Activated CD8-positive, alpha-beta T cell treated with anti-CD3 and anti-CD28 coated beads, Interleukin-2, amount 10 ng/mL, durations not matched to agents 7 days and 5 days (primary cell): ENCODE results near the gene HSPB7. TPM values are rescaled to one million over a fixed set of nuclear protein-coding genes. Genes with fewer than 3 reads are reported as not detected.

Source experiments
- ATAC-seq: fragments of 150-1000 bp; cut with Tn5 transposase; one replicate; pipeline ENCODE4 v1.10.0; 2021; ENCODE audit warnings: moderate library complexity
- CTCF ChIA-PET: fragments of 350-600 bp; sonication (Branson Sonifier 250); formaldehyde crosslinking; loops from one replicate; lab custom pipeline; 2021; ENCODE audit warnings: antibody characterized with exemption; lab: Charles Lee
- POLR2A ChIA-PET: fragments of 350-600 bp; sonication (Branson Sonifier 250); formaldehyde crosslinking; loops from one replicate; lab custom pipeline; 2021; ENCODE audit warnings: antibody characterized with exemption; lab: Charles Lee
- DNase-seq: peaks from one replicate; pipeline ENCODE4 v3.0.0-alpha.2; 2020
- H3K27ac Mint-ChIP-seq: one replicate; pipeline ENCODE4 v1.8.0; 2021; ENCODE audit warnings: mild to moderate bottlenecking, mixed read lengths
- H3K27me3 Mint-ChIP-seq: one replicate; pipeline ENCODE4 v1.8.0; 2021; ENCODE audit warnings: low read depth, mixed read lengths
- H3K36me3 Mint-ChIP-seq: one replicate; pipeline ENCODE4 v1.8.0; 2021; ENCODE audit warnings: low read depth, mixed read lengths
- H3K4me1 Mint-ChIP-seq: one replicate; pipeline ENCODE4 v1.8.0; 2021; ENCODE audit warnings: low read depth, mixed read lengths
- H3K4me3 Mint-ChIP-seq: one replicate; pipeline ENCODE4 v1.8.0; 2021; ENCODE audit warnings: mild to moderate bottlenecking, mixed read lengths
- H3K9me3 Mint-ChIP-seq: one replicate; pipeline ENCODE4 v1.8.0; 2022; ENCODE audit warnings: mixed read lengths; ENCODE audit not compliant: insufficient read depth
- total RNA-seq, 2 experiments: library from RNA; stranded (reverse); gene quantifications; one replicate each; pipeline ENCODE4 v1.2.3, GENCODE V29; 2021

The HSPB7 gene
- total RNA-seq, 2 experiments from 2014 or later: not detected

DNA sequence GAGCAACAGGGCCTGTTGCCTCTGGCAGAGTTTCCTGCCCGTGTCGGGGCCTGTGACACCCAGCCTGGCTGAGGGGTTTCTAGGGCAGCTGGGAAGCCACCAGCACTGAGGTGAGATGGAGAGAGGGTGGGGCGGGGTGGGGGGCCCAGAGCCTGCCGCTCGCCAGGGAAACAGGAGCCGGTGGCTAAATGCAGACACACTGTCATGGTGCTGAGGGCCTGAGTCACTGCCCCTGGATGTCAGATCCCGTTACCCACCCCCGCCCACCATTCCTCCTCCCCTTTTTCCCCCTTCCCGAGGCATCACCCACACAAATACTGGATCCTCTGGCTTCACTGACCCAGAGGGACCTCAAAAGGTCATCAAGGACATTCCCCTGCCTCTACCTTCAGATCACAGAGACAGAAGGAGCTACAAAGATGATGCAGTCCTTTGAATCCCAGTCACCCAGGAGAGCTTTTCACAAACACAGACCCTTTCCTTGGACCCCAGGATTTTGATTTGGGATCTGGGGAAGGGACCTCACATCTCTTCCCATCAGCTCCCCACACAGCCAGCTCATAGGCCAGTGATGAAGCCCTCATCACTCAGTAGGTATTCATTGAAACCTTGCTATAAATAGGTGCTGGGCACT is 1.9 kb upstream of the HSPB7 start:
- DNase-seq (no peak), ATAC-seq (no peak)
- H3K36me3 Mint-ChIP-seq: no peaks in the 10 kb centered on the region
- no peaks in the 10 kb centered on the region for H3K9me3 Mint-ChIP-seq
- no peaks in the 10 kb centered on the region for H3K4me1 Mint-ChIP-seq
- H3K4me3 Mint-ChIP-seq: no peak overlapping the region
- no peaks in the 10 kb centered on the region for H3K27me3 Mint-ChIP-seq
- H3K27ac Mint-ChIP-seq: no peak overlapping the region
- ChIA-PET POLR2A (interaction anchor here (0.6 to 1.0 kb wide), 3 partner anchors 9 to 295 kb away, joined by 3 to 5 read pairs (median 3); no protein-coding TSS in a partner anchor), CTCF (interaction anchor here (1.9 kb wide), 1 partner anchor 12 kb away, joined by 6 read pairs; no protein-coding TSS in a partner anchor)

- Mint-ChIP-seq H3K27ac (no peak overlapping the region), H3K9me3 (no peaks in the 10 kb centered on the region), H3K4me3 (no peak overlapping the region), H3K36me3 (no peaks in the 10 kb centered on the region), H3K27me3 (peaks cover 4% of the 10 kb centered on the region), H3K4me1 (no peaks in the 10 kb centered on the region)
- ChIA-PET POLR2A (interaction anchor here (0.6 to 1.0 kb wide), 2 partner anchors 19 to 296 kb away, joined by 3 read pairs; no protein-coding TSS in a partner anchor), CTCF (interaction anchor here (1.0 to 1.9 kb wide), 2 partner anchors 11 to 60 kb away, joined by 4 to 6 read pairs; no protein-coding TSS in a partner anchor)
- ATAC-seq (no peak), DNase-seq (no peak)
Measured at GRCh38 chr1:16018749-16019643, 1.2 kb upstream of the HSPB7 start.

DNA sequence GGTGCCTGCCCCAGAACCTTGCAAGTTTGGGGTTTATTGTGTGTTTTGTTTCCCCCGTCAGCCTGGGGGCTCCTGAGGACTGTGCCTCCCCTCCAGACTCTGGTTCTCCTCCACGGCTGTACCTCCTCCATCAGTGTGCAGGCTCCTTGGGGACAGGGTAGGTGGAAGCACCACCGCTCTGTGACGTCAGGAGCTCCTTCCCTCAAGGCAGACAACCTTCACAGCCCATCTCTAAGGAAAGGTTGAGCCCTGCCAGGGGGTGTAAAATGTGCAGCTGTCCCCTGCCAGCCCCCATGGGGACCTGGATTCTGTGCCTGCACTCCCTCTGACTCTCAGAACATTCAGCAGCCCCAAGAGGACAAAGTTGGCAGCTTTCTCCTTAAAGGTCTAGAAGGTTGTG is 465 bp upstream of the HSPB7 start:
- ChIA-PET CTCF (interaction anchor here (1.0 kb wide), 1 partner anchor 61 kb away, joined by 4 read pairs; no protein-coding TSS in a partner anchor), POLR2A (no interaction called here)
- no peaks in the 10 kb centered on the region for H3K9me3 Mint-ChIP-seq
- H3K27me3 Mint-ChIP-seq: peaks cover 4% of the 10 kb centered on the region
- H3K4me3 Mint-ChIP-seq: no peak overlapping the region
- DNase-seq (no peak), ATAC-seq (no peak)
- no peaks in the 10 kb centered on the region for H3K4me1 Mint-ChIP-seq
- H3K27ac Mint-ChIP-seq: no peak overlapping the region
- H3K36me3 Mint-ChIP-seq: no peaks in the 10 kb centered on the region

DNA sequence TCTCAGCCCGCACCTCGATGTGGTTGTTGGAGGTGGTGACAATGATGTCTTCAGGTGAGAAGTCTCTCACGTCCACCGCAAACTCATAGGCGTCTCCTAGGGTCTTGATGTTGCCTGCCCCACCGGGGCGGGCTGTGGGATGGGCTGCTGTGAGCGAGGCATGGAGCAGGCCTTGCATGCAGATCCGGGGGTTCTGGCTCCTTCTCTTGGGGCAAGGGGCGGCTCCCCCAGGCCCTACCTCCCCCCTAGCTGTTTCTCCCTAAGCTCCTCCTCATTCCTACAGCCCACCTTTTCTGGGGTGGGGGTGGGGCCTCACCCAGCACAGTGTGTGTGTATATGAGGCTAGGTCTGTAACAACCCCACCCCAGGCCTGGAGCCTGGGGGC is 775 bp downstream of the HSPB7 start:
- Mint-ChIP-seq H3K4me3 (no peak overlapping the region), H3K36me3 (no peaks in the 10 kb centered on the region), H3K4me1 (peaks cover 6% of the 10 kb centered on the region), H3K9me3 (no peaks in the 10 kb centered on the region), H3K27ac (no peak overlapping the region), H3K27me3 (peaks cover 4% of the 10 kb centered on the region)
- no peak for DNase-seq
- ChIA-PET CTCF (no interaction called here), POLR2A (no interaction called here)
- no peak for ATAC-seq

DNA sequence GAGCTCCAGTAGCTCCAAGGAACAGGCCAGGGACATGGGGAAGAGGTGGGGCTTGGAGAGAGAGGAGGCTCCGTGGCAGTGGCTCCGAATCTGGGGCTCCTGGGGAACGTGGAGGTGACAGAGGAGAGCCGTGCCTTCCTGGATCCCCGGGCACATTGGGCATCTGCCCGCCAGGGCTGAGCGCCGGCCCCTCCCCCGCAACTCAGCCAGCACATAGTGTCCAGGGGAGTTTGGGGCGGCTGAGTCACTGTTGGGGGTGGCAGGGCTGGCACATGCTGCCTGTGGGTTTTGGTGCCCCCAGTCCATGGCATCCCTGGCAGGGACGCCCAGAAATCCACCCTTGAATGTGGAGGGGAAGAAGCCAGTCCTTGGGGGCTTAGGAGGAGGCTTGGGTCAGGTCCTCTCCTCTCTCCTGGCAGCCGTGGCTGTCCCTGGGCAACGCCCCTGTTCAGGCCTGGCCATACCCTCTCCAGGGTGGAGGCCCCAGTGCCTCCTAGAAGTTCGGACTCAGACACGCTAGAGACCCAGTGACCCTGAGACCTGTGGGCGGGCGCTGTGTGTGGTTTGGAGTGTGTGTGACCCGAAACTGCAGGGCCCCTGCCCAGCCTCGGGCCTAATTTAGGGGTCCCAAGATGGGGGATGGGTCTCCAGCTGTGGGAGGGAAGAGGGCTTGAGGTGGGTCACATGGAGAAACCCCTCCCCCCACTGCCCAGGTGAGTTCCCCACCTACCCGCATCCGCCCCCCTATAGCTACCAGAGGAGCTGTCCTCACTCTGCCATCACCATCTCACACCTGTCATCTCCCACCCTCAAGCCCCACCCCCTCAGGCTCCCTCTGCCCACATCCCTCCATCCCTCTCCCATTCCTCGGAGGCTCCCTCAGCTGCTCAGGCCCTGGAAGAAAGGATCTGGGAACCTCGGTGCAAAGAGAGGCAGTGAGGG is 1.6 kb downstream of the HSPB7 start:
- POLR2A ChIA-PET: no interaction called here
- CTCF ChIA-PET: no interaction called here
- no peak overlapping the region for H3K4me3 Mint-ChIP-seq
- no peak for DNase-seq
- H3K27me3 Mint-ChIP-seq: peaks cover 4% of the 10 kb centered on the region
- peaks cover 6% of the 10 kb centered on the region for H3K4me1 Mint-ChIP-seq
- H3K27ac Mint-ChIP-seq: no peak overlapping the region
- no peaks in the 10 kb centered on the region for H3K36me3 Mint-ChIP-seq
- H3K9me3 Mint-ChIP-seq: no peaks in the 10 kb centered on the region
- no peak for ATAC-seq

GRCh38 chr1:16015491-16015890 is 2.4 kb downstream of the HSPB7 start:
- ChIA-PET POLR2A (no interaction called here), CTCF (no interaction called here)
- H3K36me3 Mint-ChIP-seq: no peaks in the 10 kb centered on the region
- DNase-seq (no peak), ATAC-seq (no peak)
- H3K4me3 Mint-ChIP-seq: no peak overlapping the region
- H3K4me1 Mint-ChIP-seq: peaks cover 6% of the 10 kb centered on the region
- H3K27ac Mint-ChIP-seq: no peak overlapping the region
- no peaks in the 10 kb centered on the region for H3K9me3 Mint-ChIP-seq
- H3K27me3 Mint-ChIP-seq: peaks cover 9% of the 10 kb centered on the region

DNA sequence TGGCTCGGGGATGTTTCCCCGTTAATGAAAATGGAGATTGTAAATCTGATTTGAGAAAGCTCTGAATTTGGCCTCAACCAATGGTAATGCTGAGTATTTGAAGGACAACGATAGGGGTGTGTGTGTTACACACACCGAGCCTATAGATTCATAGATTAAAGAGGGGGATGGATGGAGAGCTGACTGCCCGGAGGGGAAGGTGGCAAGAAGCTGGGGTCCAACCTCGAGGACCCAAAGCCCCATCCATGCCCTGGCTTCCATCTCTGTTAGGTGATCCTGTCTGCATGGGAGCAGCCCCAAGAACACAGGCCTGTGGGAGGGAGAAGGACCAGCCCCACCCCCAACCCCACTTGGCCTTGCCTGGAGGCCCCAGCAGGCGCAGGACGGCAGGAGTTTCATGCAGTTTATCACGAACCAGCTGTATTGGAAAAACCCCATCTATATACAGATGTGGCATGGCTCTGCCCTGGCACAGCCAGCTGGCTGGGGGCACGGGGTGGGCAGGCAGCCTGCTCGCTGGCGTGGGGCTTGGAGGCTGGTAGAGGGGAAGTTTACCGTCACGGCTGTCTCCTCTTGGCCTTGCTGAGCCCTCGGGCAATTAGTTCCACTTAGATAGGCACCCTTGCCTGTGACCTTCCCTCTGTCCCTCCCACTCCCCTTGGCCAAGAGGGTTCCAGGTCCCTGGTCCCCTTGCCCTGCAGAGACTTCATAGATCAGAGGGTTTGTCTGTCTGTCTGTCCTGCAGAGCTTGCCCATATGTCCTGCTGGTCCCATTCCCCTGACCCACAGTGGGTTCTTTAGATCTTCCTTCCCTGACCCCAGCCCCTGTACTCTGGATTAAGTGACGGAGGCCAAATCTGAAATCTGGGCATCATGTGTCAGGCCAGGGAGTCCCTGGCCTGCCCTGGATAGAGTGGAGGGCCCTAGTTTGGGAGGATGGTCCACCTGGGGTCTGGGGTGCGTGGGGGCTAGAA is 3.0 kb downstream of the HSPB7 start:
- POLR2A ChIA-PET: no interaction called here
- no peaks in the 10 kb centered on the region for H3K36me3 Mint-ChIP-seq

DNA sequence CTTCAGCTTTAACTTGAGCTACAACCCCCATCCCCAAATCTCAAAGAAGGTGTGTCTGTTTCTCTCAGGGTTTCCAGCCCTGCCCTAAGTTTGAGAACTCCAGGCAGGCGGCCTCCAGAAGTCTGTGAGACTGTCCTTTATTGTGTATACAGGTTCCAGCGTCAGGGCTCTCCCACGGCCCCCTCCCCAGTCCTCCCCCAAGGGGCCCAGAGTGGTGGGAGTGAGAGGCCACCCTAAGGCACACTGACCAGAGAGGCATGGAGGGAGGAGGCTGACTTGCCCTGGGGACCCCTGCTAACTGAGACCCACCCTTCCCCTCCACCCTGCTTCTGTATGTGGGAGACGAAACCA is 4.0 kb downstream of the HSPB7 start:
- DNase-seq (no peak), ATAC-seq (no peak)
- H3K27me3 Mint-ChIP-seq: peaks cover 10% of the 10 kb centered on the region
- H3K4me1 Mint-ChIP-seq: peaks cover 6% of the 10 kb centered on the region
- H3K27ac Mint-ChIP-seq: no peak overlapping the region
- no peak overlapping the region for H3K4me3 Mint-ChIP-seq
- CTCF ChIA-PET: no interaction called here
- POLR2A ChIA-PET: no interaction called here
- no peaks in the 10 kb centered on the region for H3K9me3 Mint-ChIP-seq
- H3K36me3 Mint-ChIP-seq: no peaks in the 10 kb centered on the region

More for the DNA sequence above, 3.0 kb downstream of the HSPB7 start:
- peaks cover 6% of the 10 kb centered on the region for H3K4me1 Mint-ChIP-seq
- ATAC-seq (no peak), DNase-seq (no peak)
- H3K4me3 Mint-ChIP-seq: no peak overlapping the region
- CTCF ChIA-PET: no interaction called here
- H3K27me3 Mint-ChIP-seq: peaks cover 10% of the 10 kb centered on the region
- no peak overlapping the region for H3K27ac Mint-ChIP-seq
- no peaks in the 10 kb centered on the region for H3K9me3 Mint-ChIP-seq

GRCh38 chr1:16013220-16013907 is 4.5 kb downstream of the HSPB7 start:
- Mint-ChIP-seq H3K4me1 (peaks cover 6% of the 10 kb centered on the region), H3K9me3 (no peaks in the 10 kb centered on the region), H3K36me3 (no peaks in the 10 kb centered on the region), H3K27me3 (peaks cover 10% of the 10 kb centered on the region), H3K4me3 (no peak overlapping the region), H3K27ac (no peak overlapping the region)
- ChIA-PET POLR2A (no interaction called here), CTCF (interaction anchor here (1.9 kb wide), 1 partner anchor 42 kb away, joined by 8 read pairs; no protein-coding TSS in a partner anchor)
- ATAC-seq (peak; percentile 40), DNase-seq (peak; percentile 44)

DNA sequence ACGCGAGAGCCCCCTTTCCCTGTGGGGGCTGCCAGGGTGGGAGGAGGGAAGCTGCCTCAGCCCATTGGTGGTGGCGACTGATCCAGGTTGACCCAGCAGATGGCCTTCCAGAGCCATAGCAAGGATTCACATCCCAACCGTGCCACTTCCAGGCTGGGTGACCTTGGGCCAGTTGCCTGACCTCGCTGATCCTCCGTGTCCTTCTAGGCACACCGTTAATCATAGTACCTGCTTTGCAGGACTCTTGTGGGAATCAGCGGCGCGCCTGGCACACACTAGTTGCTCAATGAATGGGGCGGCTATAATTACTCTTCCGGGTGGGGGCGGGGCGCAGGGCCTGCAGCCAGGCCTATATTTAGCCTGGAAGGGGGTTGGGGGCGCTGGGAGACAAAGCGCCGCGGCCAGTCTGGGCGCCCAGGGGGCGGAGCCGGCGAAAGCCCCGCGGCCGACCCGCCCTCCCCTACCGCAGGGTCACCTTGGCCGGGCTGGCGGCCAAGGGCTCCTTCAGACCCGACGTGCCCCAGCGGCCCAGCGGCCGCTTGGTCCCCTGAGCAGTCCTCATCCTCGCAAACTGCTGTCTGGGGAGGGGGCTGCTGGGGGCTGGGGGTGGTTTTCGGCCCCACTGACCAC is 5.1 kb downstream of the HSPB7 start:
- ChIA-PET POLR2A (interaction anchor here (0.9 kb wide), 1 partner anchor 501 kb away, joined by 3 read pairs; the partner anchor contains the start of gene RNU1-1), CTCF (interaction anchor here (1.9 kb wide), 1 partner anchor 43 kb away, joined by 8 read pairs; no protein-coding TSS in a partner anchor)
- Mint-ChIP-seq H3K4me3 (no peak overlapping the region), H3K9me3 (no peaks in the 10 kb centered on the region), H3K36me3 (no peaks in the 10 kb centered on the region), H3K4me1 (peaks cover 11% of the 10 kb centered on the region), H3K27me3 (peaks cover 10% of the 10 kb centered on the region), H3K27ac (peak overlapping the region; percentile 25)
- ATAC-seq (peak; percentile 22), DNase-seq (peak; percentile 54)
